ENCODE results near the gene GPR15LG.

DNA sequence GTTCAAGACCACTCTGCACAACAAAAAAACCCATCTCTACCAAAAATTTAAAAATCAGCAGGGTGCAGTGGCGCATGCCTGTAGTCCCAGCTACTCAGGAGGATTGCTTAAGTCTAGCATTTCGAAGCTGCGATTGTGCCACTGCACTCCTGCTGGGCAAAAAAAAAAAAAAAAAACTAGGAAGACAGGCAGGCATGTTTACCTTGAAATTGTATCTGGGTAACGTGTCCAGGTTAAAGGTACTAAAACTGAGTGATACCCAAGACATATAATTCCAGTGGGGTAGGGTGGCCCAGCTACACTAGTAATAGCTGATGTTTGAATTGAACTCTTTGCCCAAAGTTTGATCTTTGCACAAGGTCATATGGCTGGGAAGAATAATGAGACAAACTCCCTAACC, 18.1 kb upstream of the GPR15LG start:
- TF ChIP-seq, protein P1, sequence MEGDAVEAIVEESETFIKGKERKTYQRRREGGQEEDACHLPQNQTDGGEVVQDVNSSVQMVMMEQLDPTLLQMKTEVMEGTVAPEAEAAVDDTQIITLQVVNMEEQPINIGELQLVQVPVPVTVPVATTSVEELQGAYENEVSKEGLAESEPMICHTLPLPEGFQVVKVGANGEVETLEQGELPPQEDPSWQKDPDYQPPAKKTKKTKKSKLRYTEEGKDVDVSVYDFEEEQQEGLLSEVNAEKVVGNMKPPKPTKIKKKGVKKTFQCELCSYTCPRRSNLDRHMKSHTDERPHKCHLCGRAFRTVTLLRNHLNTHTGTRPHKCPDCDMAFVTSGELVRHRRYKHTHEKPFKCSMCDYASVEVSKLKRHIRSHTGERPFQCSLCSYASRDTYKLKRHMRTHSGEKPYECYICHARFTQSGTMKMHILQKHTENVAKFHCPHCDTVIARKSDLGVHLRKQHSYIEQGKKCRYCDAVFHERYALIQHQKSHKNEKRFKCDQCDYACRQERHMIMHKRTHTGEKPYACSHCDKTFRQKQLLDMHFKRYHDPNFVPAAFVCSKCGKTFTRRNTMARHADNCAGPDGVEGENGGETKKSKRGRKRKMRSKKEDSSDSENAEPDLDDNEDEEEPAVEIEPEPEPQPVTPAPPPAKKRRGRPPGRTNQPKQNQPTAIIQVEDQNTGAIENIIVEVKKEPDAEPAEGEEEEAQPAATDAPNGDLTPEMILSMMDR (IDR thresholded peaks at IDR 0.05): no peak
- no peak for TF ChIP-seq POLR2A (IDR thresholded peaks at IDR 0.05)
